Hematopoietic multipotent progenitor cell treated with erythropoietin and hydrocortisone succinate and interleukin-3 and kit ligand, for 17 days (in vitro differentiated cells): ENCODE measurements around the gene RSAD2.
"Not testable (repeated sequence)": the region's sequence is repeated elsewhere in the genome, so short reads cannot be mapped to it uniquely, and the experiment has no call there.

Experiments used
- DNase-seq: peaks from one replicate; pipeline ENCODE4 v3.0.0-alpha.2; 2015; ENCODE audit warnings: low spot score

Gene RSAD2

GRCh38 chr2:6864923-6865345 lies 12.6 kb upstream of the RSAD2 start:
- DNase-seq: peak; percentile 78

DNA sequence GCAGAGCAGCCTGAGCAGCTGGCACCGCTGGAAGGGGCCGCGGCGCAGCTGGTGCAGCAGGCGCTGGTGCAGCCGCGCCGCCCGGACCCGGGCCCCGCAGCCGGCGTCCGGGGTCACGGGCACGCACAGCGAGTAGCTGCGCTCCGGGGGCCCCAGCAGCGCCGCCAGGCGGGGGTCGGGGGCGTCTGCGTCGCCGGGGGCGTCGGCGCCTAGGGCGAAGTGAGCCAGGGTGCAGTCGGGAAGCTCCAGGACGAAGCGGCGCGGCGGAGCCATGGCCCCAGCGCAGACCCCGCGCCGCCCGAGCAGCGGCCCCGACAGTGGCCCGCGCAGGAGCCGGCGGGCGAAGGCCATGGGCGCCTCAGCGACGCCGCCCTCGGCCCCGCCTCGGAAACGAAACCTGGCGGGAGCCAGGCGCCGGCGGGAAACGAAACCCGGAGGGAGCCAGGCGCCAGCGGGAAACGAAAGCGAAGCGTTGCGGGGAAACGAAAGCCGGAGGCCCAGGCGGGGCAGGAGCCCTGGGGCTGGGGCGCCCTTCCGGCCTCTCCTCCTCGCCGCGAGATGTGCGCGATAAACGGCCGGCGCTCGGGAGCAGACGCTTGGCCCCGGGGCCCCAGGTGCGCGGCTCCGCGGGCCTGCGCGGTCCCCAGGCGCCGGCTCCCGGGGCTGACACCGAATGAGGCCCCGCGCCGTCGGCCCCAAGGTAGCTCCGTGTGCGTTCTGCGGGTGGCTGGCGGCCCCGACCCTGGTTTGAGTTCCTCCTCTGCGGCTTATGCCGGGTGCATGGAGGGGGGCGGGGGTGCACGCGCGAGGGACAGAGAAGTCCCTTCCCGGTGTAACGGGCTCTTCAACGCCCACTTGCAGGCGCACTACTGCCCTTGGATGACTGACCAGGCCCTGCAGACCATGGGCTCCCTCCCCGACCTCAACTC lies 12.0 kb upstream of the RSAD2 start, which contains the start of gene CMPK2:
Gene CMPK2, minus strand, starts transcription at position 562 of the 929 bp plus-strand sequence. Its CDS starts 211 bp downstream, at position 351.
- peak; percentile 78 for DNase-seq

DNA sequence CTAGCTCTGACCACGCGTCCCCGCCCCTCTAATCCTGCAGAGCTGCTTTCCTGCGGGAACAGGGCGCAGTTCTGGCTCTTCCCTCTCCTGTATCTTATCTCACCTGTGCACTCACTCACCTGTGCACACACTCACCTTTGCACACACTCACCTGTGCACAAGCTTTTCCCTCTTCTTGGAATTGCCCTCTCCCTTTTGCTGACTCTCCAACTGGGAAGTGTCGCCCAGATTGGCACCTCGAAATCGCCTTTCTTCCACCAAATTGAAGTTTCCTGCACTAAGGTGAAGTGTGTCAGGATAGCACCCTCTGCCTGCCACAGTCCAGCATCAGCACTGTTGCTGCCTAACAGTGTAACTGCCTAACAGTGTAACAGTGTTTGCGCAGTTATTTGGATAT lies 11.3 kb upstream of the RSAD2 start:
- peak; percentile 85 for DNase-seq

DNA sequence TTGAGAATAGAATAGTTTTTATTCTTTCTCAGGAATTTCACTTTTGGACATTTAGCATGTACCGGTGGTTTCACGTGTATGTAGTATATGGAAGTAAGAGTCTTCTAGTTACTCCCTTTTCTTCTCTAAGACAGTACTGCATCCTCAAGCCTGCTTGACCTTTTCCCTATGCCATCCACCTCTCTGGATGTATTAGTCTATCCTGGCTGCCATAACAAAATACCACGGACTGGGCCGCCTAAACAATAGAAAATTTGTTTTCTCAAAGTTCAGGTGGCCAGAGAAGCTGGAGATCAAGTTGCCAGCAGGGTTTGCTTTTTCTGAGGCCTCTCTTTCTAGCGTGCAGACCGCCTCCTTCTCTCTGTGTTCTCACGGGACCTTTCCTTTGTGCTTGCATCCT lies 10.6 kb upstream of the RSAD2 start:
- no peak for DNase-seq

GRCh38 chr2:6872394-6872793 lies 5.2 kb upstream of the RSAD2 start:
- DNase-seq: no peak

- DNase-seq: no peak
Observed at GRCh38 chr2:6874032-6874431, 3.5 kb upstream of the RSAD2 start.

DNA sequence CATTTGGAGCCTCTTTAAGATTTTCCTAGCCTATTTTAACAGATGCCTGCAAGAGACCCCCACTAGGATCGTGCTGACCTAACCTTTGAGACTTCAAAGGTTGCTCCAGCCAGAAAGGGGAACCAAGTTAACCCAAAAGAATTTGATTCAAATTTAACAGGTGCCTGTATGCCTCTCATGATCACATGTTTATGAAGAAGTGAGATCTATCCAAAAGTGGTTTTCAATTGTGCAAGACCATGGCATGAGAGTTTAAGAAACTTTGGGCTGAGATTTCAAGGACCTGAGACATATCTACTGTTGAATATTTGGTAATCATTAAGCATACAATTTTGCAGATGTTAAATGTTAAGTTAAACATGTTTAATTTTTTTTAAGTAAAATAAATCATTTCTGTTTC lies 1.3 kb upstream of the RSAD2 start:
- no peak for DNase-seq

DNA sequence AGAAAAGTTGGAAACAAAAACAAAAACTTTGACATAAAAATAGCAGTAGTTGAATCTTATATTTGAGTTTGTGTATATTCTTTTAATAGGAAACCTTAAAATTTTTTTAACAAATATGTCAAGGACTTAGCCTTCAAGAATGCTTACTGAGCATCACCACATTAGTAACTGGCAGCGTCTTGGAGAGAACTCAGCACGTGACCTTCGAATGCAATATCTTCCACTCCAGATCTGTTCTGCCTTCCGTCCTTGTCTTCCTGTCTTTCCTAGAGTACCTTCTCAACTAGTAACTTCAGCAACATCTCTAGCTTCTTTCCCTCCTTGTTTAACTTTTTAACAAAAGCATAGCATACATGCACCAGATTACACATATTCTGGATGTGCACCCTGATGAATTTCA lies 972 bp downstream of the RSAD2 start:
- peak; percentile 80 for DNase-seq

- DNase-seq: no peak
Observed at GRCh38 chr2:6879011-6879410, 1.4 kb downstream of the RSAD2 start.

DNA sequence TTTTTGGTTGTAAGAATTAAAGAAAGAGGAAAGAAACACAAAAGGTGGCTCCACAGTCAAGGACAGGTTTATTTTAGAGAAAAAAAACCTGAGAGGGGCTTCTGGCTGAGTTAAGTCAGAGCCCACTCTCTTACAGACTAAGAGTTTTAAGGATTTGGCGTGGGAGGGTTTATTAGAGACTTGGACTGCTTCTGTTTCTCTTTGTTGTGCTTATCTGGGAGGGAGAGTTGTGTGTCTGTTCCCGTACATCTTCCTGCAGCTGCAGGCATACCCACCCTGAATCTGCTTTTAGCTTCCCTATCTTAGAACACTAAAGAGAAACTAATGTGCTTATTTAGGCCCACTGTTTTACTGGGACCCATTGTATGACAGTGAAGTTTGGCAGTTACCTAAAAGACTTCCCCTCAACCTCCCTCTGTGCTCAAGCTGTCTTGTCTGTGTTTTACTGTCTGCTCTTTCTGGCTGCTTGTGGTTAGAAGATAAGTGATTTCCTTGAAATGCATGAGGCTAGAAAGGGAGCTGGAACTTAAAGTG lies 2.7 kb downstream of the RSAD2 start:
- peak; percentile 73 for DNase-seq

GRCh38 chr2:6881046-6881445 lies 3.5 kb downstream of the RSAD2 start:
- peak; percentile 45 for DNase-seq

DNA sequence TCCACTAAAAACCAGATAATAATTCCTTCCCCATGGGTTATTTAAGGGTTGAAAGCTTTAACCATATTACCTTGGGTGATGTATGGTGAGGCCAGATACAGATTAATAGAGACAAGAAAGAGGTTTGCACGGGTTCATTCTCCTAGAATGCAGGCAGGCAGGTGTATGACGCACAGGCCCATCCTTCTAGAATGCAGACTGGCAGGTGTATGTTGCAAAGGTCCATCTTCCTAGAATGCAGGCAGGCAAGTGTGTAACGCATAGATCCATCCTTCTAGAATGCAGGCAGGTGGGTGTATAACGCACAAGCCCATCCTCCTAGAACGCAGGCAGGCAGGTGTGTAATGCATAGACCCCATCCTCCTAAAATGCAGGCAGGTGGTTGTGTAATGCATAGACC lies 3.9 kb downstream of the RSAD2 start:
- DNase-seq: no peak

DNA sequence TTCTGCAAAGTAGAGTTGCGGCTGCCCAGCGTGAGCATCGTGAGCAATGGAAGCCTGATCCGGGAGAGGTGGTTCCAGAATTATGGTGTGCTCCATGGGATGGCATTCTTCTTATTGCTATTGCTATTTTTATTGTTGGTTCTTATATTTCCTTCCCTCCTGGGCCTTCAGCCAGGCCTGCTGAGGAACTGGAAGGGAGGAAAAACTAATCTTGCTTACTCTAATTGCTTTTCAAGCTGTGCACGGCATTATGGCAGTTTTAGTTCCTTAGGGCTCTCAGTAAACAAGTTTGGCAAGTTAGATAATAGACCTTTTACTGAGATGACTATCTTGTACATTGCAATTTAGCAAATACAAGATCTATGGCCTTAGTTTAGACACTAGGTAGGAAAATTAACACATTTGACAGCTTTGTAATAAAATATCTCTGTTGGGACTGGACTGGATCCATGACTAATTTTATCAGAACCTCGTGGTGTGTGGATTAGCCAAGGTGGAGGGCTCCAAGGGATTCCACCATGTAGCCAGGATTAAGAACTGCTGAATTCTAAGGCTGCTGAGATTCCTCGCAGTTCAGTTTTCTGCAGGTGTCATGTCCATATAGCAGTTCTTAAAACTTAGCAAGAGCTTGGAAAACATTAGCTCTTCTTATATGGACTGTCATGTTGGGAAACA lies 6.0 kb downstream of the RSAD2 start:
- no peak for DNase-seq

GRCh38 chr2:6885551-6885950 lies 8.0 kb downstream of the RSAD2 start:
- DNase-seq: no peak

- DNase-seq: peak; percentile 79
Observed at GRCh38 chr2:6885968-6886367, 8.4 kb downstream of the RSAD2 start.

DNA sequence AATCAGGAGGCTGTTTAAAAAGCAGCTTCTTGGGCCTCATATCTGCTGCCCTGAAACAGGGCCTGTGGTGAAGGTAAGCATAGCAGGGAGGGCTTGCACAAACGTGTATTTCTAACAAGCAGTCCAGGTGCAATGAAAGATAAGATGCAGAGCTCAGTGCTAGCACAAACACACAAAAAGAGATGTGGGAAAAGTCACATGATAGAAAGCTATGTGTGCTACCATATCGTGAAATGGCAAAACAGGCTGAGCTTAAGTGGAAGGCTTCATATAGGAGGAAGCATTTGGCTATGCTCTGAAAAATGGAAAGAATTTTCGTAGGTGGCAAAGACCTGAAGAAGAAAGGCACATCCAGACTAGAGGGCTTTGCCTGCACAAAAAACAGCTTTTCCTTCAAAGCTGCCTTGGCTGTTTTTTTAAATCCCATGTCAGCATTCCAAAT lies 10.2 kb downstream of the RSAD2 start:
- DNase-seq: peak; percentile 83

GRCh38 chr2:6888724-6889123 lies 11.1 kb downstream of the RSAD2 start:
- DNase-seq: no peak

GRCh38 chr2:6893876-6894482 lies 16.4 kb downstream of the RSAD2 start:
- DNase-seq: peak; percentile 75

GRCh38 chr2:6896930-6897759 lies 19.6 kb downstream of the RSAD2 start:
- peak; percentile 81 for DNase-seq

- not testable (repeated sequence) for DNase-seq
Observed at GRCh38 chr2:6902581-6902980, 25.0 kb downstream of the RSAD2 start.

- DNase-seq: no peak
Observed at GRCh38 chr2:6905668-6906067, 28.1 kb downstream of the RSAD2 start.
